ENCODE measurements around the gene SEC14L2.
A peak's percentile ranks its signal among the peaks of the same experiment; 100 is the strongest.

Gene SEC14L2

DNA sequence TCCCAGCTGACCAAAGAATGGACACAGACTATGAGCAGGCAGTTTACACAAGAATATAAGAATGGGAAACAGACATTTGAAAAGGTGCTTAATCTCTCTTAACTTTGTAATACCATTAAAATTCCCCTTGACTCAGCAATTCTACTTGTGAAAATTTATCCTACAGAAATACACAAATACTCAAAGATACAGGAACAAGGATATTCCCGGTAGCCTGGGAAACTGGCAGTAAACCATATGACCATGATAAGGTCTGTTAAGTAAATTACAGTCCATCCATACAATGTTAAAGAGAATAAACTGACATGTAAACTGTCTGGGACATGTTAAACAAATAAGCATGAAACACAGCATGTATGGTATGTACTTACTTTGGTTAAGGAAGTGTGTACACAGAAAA is 20.0 kb downstream of the SEC14L2 start:
- FAIRE-seq (no peak), DNase-seq (ENCODE audit: insufficient read length, low spot score) (no peak)
- TF ChIP-seq, protein P1, sequence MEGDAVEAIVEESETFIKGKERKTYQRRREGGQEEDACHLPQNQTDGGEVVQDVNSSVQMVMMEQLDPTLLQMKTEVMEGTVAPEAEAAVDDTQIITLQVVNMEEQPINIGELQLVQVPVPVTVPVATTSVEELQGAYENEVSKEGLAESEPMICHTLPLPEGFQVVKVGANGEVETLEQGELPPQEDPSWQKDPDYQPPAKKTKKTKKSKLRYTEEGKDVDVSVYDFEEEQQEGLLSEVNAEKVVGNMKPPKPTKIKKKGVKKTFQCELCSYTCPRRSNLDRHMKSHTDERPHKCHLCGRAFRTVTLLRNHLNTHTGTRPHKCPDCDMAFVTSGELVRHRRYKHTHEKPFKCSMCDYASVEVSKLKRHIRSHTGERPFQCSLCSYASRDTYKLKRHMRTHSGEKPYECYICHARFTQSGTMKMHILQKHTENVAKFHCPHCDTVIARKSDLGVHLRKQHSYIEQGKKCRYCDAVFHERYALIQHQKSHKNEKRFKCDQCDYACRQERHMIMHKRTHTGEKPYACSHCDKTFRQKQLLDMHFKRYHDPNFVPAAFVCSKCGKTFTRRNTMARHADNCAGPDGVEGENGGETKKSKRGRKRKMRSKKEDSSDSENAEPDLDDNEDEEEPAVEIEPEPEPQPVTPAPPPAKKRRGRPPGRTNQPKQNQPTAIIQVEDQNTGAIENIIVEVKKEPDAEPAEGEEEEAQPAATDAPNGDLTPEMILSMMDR (IDR thresholded peaks at IDR 0.05; ENCODE audit: insufficient read depth, missing control alignments), result no peak

DNA sequence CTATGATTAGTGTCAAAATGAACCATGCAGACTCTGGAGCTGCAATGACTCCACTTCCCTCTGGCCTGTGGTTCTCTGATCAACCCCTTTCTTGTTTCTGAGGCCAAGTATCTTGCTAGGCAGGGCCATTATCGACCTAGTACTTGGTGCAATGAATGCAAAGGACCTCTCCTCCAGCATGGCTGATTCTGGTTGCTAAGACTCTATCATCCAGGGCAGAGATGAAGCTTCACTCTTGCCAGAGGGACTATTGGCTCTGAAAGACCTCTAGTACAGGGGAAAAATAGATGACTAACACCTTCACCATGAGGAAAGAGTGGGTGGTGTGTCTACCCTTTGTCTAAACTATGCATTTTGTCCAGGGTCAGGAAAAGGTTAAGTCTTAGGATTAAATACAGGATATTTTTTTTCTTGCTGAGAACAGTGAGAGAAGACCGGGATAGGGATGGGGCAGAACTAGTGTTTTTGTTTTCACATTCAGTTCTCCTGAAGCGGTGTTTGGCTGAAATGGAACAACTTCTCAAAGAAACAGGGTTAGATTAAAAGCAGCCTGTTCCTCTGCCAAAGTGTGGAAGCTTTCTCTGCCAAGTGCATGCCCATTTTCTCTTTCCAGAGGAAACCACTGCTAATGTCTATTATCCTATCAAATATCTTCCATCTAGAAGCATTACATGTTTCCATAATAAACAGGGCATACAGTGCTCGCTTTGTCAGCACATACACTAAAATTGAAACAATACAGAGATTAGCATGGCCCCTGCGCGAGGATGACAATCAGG is 23.7 kb downstream of the SEC14L2 start:
- no peak for FAIRE-seq
- no peak for DNase-seq (ENCODE audit: insufficient read length, low spot score)
- TF ChIP-seq, protein P1 (IDR thresholded peaks at IDR 0.05; ENCODE audit: insufficient read depth, missing control alignments), result no peak

DNA sequence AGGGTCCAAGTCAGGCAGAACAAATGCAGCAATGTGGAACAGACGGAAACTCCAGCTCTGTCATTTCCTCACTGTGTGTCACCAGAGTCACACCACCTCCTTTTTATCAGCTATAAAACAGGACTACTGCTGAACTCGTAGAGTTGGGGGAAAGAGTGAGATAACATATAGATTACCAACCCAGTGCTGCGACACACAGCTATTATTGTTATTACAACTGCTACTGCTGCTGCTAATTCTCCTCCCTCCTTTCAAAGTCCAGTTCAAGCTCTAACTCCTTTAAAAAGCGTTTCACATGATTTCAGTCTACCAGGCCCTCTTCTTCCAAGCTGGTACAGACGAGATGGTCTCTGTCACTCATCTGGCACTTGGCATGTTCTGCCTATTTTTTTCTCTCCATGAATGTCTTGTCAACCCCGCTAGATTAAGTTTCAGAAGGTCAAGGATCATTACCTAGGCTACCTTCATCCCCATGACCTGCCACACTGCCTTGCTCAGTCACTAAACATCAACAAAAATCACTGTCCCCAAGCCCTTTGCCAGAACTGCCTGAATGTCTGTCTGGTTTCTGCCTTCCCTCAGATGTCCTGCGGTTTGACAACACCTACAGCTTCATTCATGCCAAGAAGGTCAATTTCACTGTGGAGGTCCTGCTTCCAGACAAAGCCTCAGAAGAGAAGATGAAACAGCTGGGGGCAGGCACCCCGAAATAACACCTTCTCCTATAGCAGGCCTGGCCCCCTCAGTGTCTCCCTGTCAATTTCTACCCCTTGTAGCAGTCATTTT is 25.1 kb downstream of the SEC14L2 start:
- TF ChIP-seq, protein P1 (IDR thresholded peaks at IDR 0.05; ENCODE audit: insufficient read depth, missing control alignments), result no peak

DNA sequence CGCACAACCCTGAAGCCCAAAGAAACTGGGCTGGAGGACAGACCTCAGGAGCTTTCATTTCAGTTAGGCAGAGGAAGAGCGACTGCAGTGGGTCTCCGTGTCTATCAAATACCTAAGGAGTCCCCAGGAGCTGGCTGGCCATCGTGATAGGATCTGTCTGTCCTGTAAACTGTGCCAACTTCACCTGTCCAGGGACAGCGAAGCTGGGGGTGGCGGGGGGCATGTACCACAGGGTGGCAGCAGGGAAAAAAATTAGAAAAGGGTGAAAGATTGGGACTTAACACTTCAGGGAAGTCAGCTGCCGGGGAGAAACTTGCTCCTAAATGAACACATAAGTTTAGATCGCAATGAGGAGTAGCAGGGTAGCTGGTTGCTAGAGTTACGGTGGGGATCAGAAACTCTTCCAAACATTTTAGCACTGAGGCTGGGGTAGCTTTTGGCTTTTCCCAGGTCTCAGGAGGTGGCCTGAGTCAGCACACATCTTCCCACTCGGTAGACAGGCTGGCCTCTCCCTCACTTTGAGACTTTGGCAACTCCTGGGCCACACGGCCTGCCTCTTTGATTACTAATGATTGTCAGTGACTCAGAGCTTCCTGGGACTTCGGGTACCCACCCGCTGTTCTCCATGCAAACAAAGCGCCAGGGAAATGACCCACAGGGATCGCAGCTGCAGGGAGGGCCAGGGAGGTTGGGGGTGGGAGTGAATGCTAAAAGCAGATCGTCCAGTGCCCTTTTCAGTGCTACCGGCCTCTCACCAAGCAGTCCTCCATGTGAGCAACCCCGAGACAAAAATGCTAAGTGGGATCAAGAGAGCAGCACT is 25.9 kb downstream of the SEC14L2 start:
- TF ChIP-seq, protein P1 (IDR thresholded peaks at IDR 0.05; ENCODE audit: insufficient read depth, missing control alignments), result no peak
- FAIRE-seq (no peak), DNase-seq (ENCODE audit: insufficient read length, low spot score) (no peak)

More for the DNA sequence above, 25.1 kb downstream of the SEC14L2 start:
- DNase-seq (ENCODE audit: insufficient read length, low spot score) (no peak), FAIRE-seq (no peak)

DNA sequence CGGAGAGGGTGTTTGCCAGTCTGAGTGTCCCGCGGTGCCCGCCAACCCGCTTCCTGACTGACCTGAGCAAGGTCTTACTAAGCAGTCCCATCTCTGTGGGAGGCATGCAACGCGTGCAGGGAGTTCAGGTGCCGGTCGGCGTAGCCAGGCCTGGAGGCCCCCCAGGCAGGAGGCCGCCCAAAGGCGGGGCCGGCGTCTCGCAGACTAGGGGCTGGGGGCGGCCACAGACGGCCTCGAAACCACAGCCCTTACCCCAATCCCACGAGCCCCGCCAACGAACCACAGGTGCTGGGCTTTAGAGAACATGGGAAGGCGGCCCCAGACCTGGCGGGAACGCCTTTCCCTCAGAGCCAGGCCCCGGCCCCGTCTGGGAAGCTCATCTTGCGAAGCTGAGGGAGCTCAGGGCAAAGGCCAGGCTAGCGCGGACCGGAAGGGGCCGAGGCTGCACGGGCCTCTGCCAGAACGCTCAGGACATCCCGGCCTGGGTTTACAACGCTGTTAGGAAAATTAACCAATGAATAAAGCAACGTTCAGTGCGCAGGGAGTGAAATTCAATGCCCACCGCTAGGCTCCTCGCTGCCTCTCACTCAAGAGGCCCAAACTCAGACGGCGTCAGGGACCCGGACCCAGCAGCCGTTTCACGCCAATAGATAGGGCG is 26.6 kb downstream of the SEC14L2 start:
- FAIRE-seq (no peak), DNase-seq (ENCODE audit: insufficient read length, low spot score) (no peak)

DNA sequence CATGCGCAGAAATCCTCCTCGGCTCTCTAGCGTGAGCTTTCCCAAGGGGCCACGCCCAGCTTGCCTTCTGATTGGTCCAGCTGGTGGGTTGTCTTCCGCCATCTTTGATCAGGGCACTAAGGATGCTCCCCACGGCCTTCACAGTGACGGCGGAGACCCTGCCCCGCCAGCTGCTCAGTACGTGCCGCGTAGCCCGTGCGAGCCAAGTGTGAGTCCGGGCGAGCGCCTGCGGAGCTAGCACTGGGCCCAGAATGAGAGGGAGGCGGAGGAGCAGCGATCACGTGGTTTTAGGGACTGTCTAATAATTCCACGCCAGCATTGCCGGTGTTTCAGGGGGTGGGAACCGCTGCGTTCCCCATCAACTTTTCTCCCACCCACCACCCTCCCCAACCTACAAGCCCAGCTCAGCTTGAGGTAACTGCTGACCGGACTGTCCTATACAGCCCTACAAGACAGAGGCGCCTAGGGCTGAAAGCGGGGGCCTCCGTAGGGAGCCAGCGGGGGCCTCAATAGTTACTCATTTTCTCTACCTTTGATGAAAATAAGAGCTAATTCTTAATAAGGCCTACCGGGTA is 27.2 kb downstream of the SEC14L2 start:
- peak; percentile 64 for DNase-seq (ENCODE audit: insufficient read length, low spot score)
- TF ChIP-seq, protein P1 (IDR thresholded peaks at IDR 0.05; ENCODE audit: insufficient read depth, missing control alignments), result no peak
- no peak for FAIRE-seq

More for the DNA sequence above, 26.6 kb downstream of the SEC14L2 start:
- TF ChIP-seq, protein P1 (IDR thresholded peaks at IDR 0.05; ENCODE audit: insufficient read depth, missing control alignments), result no peak

Data from D721Med (cell line).